NCI-H1105 (cell line): ENCODE measurements around the gene VPS35L.

Experiments used
- DNase-seq: peaks from one replicate; lab custom pipeline; 2025; lab: John Stamatoyannopoulos, UW

VPS35L gene

GRCh38 chr16:19589771-19590302, 34.3 kb downstream of the VPS35L start:
- no peak for DNase-seq

DNA sequence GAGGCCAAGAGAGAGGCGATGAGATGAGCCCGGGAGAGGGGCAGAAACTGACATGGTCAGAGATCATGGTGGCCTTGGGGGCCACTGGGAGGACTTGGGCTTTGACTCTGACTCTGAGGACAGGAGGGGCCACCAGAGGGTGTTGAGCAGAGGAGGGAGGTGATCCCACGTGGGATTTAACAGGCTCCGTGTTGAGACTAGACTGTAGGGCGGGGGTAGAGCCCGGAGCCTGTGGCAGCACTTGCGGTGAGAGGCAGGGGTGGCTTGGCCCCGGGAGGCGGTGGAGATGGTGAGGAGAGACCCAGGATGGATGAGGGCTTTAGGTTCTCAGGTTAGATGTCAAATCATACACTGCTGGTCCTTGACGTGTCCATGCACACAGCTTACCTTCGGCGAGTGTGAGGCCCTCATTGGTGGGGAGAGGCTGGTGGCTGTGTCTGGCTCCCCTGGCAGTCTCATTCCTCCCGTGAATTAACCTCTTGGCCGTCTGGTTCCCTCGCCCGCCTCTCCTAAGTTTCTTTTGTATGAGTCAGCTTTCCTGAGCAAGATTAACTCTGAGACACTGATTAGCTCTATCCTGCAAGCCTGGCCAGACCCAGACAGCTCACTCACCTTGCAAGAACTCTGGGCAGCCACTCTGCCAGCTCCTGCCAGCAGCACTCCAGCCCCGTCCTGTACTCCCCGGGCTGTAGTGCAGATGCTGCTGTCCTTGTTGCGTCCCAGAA, 39.7 kb downstream of the VPS35L start:
- no peak for DNase-seq

GRCh38 chr16:19598805-19599510, 43.5 kb downstream of the VPS35L start:
- DNase-seq: no peak

- no peak for DNase-seq
These were observed 44.6 kb downstream of the VPS35L start for GRCh38 chr16:19599968-19600716.

- DNase-seq: no peak
These were observed 45.8 kb downstream of the VPS35L start for GRCh38 chr16:19601083-19601976.

DNA sequence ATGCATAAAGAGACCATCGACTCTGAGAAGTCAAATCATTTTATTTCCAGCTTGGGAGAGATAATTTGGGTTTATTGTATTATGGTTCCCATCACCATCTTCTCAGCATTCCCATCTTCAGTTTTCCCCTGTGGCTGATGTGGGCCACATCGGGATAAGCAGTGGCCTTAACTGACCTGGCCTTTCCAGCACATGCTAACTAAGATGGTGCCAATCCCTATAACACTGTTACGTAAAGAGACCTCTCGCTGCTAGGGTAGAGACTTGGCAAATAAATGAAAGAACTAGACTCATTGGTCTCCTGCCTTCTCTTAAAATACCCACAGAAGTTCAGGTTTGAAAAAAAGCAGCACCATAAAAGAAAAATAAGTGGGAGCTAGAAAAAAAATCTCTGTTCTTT, 49.4 kb downstream of the VPS35L start:
- DNase-seq: no peak

DNA sequence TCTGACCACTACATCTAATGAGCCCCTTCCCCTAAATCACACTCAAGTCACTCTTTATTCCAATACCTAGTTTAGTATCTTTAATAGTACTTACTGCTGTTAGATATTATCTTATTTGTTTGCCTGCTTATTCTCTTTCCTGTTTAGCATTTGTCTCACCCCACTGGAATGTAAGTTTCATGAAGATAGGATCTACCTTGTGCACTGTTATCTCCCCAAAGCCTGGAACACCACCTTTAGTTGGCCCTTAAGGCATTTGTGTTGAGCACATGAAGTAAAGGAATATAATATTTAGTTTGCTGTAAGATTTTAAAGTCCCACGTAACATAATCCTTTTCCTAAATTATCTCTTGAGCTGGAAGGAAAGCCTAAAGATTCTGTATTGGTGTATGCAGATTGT, 50.2 kb downstream of the VPS35L start:
- no peak for DNase-seq

DNA sequence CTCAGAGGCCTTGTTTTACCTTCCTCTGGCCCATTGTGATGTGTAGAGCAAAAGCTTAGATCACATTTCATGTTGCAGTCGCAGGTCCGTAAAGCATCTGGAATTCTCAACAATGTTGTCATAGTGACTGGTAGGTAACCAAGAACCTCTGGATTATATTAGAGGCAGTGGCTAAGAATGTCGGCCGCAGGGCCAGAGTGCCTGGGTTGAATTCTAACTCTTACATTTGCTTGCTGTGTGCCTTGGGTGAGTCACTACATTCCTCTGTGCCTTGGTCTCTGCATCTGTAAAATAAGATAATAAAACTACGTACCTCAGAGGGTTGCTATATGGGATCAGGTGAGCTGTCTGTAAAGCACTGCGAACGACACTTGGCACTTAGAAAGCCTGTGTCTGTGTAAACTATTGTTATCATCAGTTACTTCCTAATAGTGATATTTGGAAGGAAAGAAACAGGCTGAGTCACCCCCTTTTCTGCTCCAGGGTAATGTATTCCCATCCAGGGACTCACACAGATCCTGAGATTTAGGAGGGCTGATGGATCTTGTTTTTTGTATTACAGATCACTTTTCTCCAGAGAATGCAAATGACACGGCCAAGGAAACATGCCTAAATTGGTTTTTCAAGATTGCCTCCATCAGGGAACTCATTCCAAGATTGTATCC, 52.2 kb downstream of the VPS35L start:
- no peak for DNase-seq

GRCh38 chr16:19609359-19609758, 53.9 kb downstream of the VPS35L start:
- DNase-seq: no peak

- no peak for DNase-seq
These were observed 54.7 kb downstream of the VPS35L start for GRCh38 chr16:19610200-19610599.

DNA sequence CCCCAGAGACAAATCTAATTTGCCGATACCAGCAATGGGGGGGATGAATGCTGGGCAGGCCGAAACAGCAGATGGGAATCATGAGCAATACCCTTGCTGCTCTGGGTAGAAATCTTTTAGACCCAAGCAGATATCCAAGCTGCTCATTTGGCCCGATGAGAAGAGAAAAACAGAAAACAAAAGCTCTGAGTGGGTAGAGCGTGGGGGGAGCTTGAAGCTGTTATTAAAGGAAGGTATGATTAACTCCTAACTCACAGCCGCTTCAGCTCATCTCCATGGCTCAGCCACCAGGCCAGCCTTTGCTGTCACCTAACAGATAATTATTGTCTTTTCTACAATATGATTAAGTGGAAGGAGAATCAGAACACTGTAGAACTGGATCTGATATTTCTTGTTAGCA, 58.3 kb downstream of the VPS35L start:
- no peak for DNase-seq

DNA sequence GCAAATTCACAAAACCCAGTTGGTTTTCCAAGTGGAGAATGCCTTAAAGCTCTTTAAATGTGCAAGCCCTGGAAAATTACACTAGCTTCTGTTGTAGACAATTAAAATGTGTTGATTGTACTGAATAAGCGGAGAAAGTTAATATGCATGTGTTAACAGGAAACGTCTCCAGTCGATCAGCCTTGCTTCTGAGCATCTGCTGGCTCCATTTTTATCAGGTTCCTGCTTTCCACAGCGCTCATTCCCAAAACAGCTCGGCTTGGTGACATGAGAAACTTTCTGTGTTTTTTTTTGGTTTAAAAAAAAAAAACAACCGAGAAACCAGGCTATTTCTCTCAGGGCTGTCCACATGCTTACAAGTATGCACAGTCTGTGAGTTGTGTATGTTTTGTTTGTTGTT, 60.7 kb downstream of the VPS35L start:
- DNase-seq: no peak

- DNase-seq: no peak
These were observed 63.4 kb downstream of the VPS35L start for GRCh38 chr16:19618876-19619275.

DNA sequence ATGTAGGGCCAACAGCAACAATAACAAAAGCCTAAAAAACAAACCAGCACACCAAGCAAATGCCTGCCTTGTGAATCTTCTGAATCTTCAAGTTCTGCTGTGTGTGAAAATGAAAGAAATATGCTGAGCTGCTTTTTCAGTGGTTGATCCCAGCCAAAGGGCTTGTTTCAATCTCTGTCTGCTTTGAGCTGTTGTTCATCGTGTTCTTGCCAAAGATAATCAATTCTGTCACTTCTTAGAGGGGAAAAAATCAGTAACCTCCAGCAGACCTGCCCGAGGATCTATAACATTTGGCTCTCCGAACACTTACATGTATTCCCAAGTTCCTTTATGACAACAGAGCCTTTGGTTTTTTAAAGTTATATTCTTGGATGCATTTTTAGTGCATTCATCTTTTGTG, 65.9 kb downstream of the VPS35L start:
- DNase-seq: no peak

DNA sequence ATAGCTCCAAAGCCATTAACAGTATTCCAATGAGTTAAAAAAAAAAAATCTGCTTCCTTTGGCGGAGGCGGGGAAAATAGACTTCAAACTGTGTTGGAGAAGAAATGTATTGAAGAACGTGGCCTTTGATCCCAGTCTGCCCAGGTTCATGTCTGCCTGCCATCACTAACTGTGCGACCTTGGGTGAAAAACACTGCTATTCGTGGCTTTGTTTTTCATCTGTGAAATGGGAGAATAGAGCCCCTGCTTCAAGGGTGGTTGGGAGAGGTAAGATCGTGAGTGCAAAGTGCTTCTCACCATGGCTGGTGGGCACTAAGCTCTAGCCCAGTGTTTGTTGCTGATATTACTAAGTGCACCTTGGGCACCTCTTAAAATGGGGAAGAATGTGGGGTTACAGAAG, 69.5 kb downstream of the VPS35L start:
- DNase-seq: no peak

GRCh38 chr16:19636436-19637267, 81.1 kb downstream of the VPS35L start:
- DNase-seq: no peak

DNA sequence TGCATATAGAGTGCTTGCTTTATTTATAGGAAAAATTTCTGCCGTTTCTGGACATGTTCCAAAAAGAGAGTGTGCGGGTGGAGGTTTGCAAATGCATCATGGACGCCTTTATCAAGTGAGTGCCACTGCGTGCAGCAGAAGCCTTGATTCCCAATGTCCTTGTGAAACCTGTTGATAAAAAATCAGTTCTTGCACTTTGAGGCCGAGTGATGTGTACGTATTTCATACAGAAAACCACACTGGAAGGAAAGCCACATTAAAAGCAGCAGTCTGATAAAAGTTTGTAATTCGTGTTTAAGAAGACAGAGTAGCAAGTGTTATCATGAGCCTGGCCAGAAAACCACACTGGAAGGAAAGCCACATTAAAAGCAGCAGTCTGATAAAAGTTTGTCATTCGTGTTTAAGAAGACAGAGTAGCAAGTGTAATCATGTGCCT, 84.5 kb downstream of the VPS35L start:
- DNase-seq: no peak

GRCh38 chr16:19642501-19642900, 87.0 kb downstream of the VPS35L start:
- no peak for DNase-seq

DNA sequence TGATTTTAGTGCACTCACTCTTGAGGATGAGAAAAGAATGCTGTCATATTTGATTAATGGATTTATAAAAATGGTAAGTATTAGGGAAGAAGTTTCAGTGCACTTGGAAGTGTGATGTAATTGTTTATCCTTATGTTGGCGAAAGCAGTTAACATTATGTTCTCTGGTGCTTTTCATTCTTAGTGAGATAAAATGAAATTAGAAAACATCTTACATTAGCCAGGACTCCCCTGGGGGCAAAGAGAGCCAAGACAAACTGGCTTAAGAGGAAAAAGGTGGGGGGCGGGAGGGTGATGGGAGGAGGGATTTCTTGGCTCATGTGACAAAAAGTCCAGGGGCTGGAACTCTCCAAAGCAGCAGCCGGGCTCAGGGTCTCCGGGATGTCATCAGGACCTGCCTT, 89.4 kb downstream of the VPS35L start:
- DNase-seq: no peak

DNA sequence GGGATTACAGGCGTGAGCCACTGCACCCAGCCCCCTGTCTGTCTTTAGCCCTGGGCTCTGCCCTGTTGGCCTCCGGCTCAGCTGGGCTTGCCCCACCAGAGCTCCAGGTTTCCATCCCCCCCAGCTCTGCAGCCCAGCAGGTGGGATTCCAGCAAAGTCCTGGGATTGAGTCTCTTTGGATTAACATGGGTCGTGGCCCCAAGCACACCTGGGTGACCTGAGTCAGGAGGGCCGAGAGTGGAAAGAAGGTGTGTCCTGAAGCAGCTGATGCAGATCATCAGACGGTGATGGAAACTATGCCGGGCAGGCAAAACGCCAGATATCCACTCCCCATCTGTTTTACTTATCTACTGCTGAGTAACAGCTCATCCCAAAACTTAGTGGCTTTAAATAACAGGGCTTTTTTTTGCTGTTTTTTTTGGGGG, 90.1 kb downstream of the VPS35L start:
- DNase-seq: no peak
